OCI-LY1 (cell line): ENCODE results near the gene LCN9.
"Not testable (repeated sequence)": the region's sequence is repeated elsewhere in the genome, so short reads cannot be mapped to it uniquely, and the experiment has no call there.

ENCODE experiments used
- H2AFZ ChIP-seq: fragments of 200-600 bp; sonication (generic), shearing (Covaris generic); 2 replicates; pipeline ENCODE4 v1.6.0; 2014; ENCODE audit warnings: antibody characterized with exemption, mild to moderate bottlenecking, low read length
- H3F3A ChIP-seq: fragments of 200-600 bp; sonication (generic), shearing (Covaris generic); 2 replicates; pipeline ENCODE4 v1.6.0; 2014; ENCODE audit warnings: mild to moderate bottlenecking, antibody characterized with exemption, low read length, moderate library complexity; ENCODE audit not compliant: insufficient read depth
- H3K27ac ChIP-seq: fragments of 200-600 bp; sonication (generic); 2 replicates; pipeline ENCODE4 v1.5.1; 2014; ENCODE audit warnings: low read length, mixed run types, mild to moderate bottlenecking, low read depth; ENCODE audit not compliant: poor library complexity, severe bottlenecking
- H3K27me3 ChIP-seq: fragments of 200-600 bp; sonication (generic); 2 replicates; pipeline ENCODE4 v1.6.0; 2014; ENCODE audit warnings: antibody characterized with exemption, mild to moderate bottlenecking, low read length, moderate library complexity; ENCODE audit not compliant: insufficient read depth
- H3K36me3 ChIP-seq: fragments of 200-600 bp; sonication (generic); 2 replicates; pipeline ENCODE4 v1.6.1; 2014; ENCODE audit warnings: mild to moderate bottlenecking, antibody characterized with exemption, low read length, moderate library complexity, mixed read lengths; ENCODE audit not compliant: insufficient read depth
- H3K4me1 ChIP-seq: fragments of 200-600 bp; sonication (generic); 2 replicates; pipeline ENCODE4 v1.5.1; 2014; ENCODE audit warnings: mild to moderate bottlenecking, low read length, moderate library complexity; ENCODE audit not compliant: insufficient read depth, severe bottlenecking
- H3K4me2 ChIP-seq: fragments of 200-600 bp; sonication (generic), shearing (Covaris generic); 2 replicates; pipeline ENCODE4 v1.6.1; 2014; ENCODE audit warnings: low read length
- H3K4me3 ChIP-seq: fragments of 200-600 bp; sonication (generic); 2 replicates; pipeline ENCODE4 v1.5.1; 2014; ENCODE audit warnings: low read length, low read depth, mild to moderate bottlenecking, mixed read lengths; ENCODE audit not compliant: poor library complexity, severe bottlenecking
- H3K79me2 ChIP-seq: fragments of 200-600 bp; shearing (Covaris generic); 2 replicates; pipeline ENCODE4 v1.6.1; 2016; ENCODE audit warnings: mixed run types, low read length, mixed read lengths; ENCODE audit not compliant: insufficient read depth
- H3K9ac ChIP-seq: fragments of 200-600 bp; sonication (generic), shearing (Covaris generic); 2 replicates; pipeline ENCODE4 v1.6.1; 2014; ENCODE audit warnings: mild to moderate bottlenecking, low read length, mixed read lengths
- H3K9me2 ChIP-seq: fragments of 200-600 bp; sonication (generic), shearing (Covaris generic); 2 replicates; pipeline ENCODE4 v1.6.1; 2014; ENCODE audit warnings: low read depth, mild to moderate bottlenecking, low read length, mixed read lengths
- H3K9me3 ChIP-seq: fragments of 200-600 bp; shearing (Covaris generic); 2 replicates; pipeline ENCODE4 v1.6.1; 2014; ENCODE audit warnings: low read length, mixed read lengths
- H4K20me1 ChIP-seq: fragments of 200-600 bp; sonication (generic), shearing (Covaris generic); 2 replicates; pipeline ENCODE4 v1.6.0; 2016; ENCODE audit warnings: mild to moderate bottlenecking, low read length; ENCODE audit not compliant: insufficient read depth
- CTCF ChIP-seq: fragments of 200-600 bp; sonication (generic), shearing (Covaris generic); IDR thresholded peaks from 2 replicates; pipeline ENCODE4 v1.5.1; 2017; ENCODE audit warnings: mild to moderate bottlenecking, antibody characterized with exemption, low read length, moderate library complexity, mixed read lengths
- EZH2 ChIP-seq: fragments of 200-600 bp; sonication (generic), shearing (Covaris generic); IDR thresholded peaks from 2 replicates; pipeline ENCODE4 v1.8.0; 2017; ENCODE audit warnings: borderline replicate concordance, mixed run types, mild to moderate bottlenecking, antibody characterized with exemption, low read length, moderate library complexity, mixed read lengths

The LCN9 gene

GRCh38 chr9:135622415-135623020, 40.6 kb upstream of the LCN9 start:
- H3K79me2 ChIP-seq, result no peaks in the 10 kb centered on the region
- H4K20me1 ChIP-seq, result no peaks in the 10 kb centered on the region
- H3K4me3 ChIP-seq, result no peak overlapping the region
- no peaks in the 10 kb centered on the region for H3K4me1 ChIP-seq
- H2AFZ ChIP-seq, result no peak overlapping the region
- H3K27ac ChIP-seq, result no peak overlapping the region
- H3F3A ChIP-seq, result no peaks in the 10 kb centered on the region
- no peak overlapping the region for H3K4me2 ChIP-seq
- no peaks in the 10 kb centered on the region for H3K36me3 ChIP-seq
- H3K27me3 ChIP-seq, result no peaks in the 10 kb centered on the region; the same call in 1 of the 2 replicates
- TF ChIP-seq CTCF, result no peak
- TF ChIP-seq EZH2, result no peak
- H3K9me2 ChIP-seq, result no peaks in the 10 kb centered on the region
- H3K9ac ChIP-seq, result no peak overlapping the region
- H3K9me3 ChIP-seq, result no peaks in the 10 kb centered on the region

DNA sequence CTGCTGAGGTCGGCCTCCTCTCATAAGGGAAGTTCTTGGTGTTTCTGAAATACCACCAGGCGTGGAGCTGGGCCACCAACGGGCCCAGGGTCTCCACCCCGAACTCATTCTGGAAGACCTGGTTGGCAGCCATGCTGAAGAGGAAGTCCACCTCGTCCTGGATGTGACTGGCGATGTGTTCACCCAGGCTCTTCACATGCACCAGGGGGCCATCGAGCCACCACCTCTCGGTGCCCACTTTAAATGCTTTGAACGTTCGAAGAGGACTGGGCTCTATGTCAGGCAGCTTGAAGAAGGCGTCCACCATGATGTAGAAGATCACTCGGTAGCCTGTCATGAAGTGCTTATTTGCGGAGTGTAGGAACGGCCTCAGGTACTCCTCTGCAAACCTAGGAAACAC, 38.8 kb upstream of the LCN9 start:
- H3K27ac ChIP-seq, result no peak overlapping the region
- no peaks in the 10 kb centered on the region for H3F3A ChIP-seq
- no peaks in the 10 kb centered on the region for H4K20me1 ChIP-seq
- no peaks in the 10 kb centered on the region for H3K9me2 ChIP-seq
- no peak for TF ChIP-seq EZH2
- TF ChIP-seq CTCF, result no peak
- no peaks in the 10 kb centered on the region; the same call in 1 of the 2 replicates for H3K27me3 ChIP-seq
- H3K9me3 ChIP-seq, result no peaks in the 10 kb centered on the region
- H3K4me3 ChIP-seq, result no peak overlapping the region
- H3K4me1 ChIP-seq, result no peaks in the 10 kb centered on the region
- H2AFZ ChIP-seq, result no peak overlapping the region
- no peaks in the 10 kb centered on the region for H3K79me2 ChIP-seq
- no peak overlapping the region for H3K4me2 ChIP-seq
- H3K9ac ChIP-seq, result no peak overlapping the region
- no peaks in the 10 kb centered on the region for H3K36me3 ChIP-seq

GRCh38 chr9:135632841-135633240, 30.3 kb upstream of the LCN9 start:
- Histone ChIP-seq H3K9me3 (no peaks in the 10 kb centered on the region), H3K9ac (no peak overlapping the region), H3K36me3 (no peaks in the 10 kb centered on the region), H3K4me1 (no peaks in the 10 kb centered on the region), H3K27ac (no peak overlapping the region), H3F3A (no peaks in the 10 kb centered on the region), H4K20me1 (no peaks in the 10 kb centered on the region), H3K4me3 (no peak overlapping the region), H3K4me2 (no peak overlapping the region), H3K79me2 (no peaks in the 10 kb centered on the region), H3K9me2 (no peaks in the 10 kb centered on the region), H3K27me3 (no peaks in the 10 kb centered on the region; the same call in 1 of the 2 replicates), H2AFZ (no peak overlapping the region)
- TF ChIP-seq EZH2, result no peak
- TF ChIP-seq CTCF, result no peak

- H3K9ac ChIP-seq, H3K9me2 ChIP-seq, H4K20me1 ChIP-seq, H3K27me3 ChIP-seq, H2AFZ ChIP-seq, H3K4me3 ChIP-seq, H3K4me1 ChIP-seq, H3K36me3 ChIP-seq, H3K4me2 ChIP-seq, H3K79me2 ChIP-seq, H3K9me3 ChIP-seq, H3K27ac ChIP-seq, H3F3A ChIP-seq: not testable (repeated sequence)
These were observed 26.1 kb upstream of the LCN9 start for GRCh38 chr9:135636930-135637530.
